ENCODE results near the gene NEURL2.
A peak's percentile ranks its signal among the peaks of the same experiment; 100 is the strongest.
"Not testable (repeated sequence)": the region's sequence is repeated elsewhere in the genome, so short reads cannot be mapped to it uniquely, and the experiment has no call there.

The NEURL2 gene

GRCh38 chr20:45919542-45920399, 28.8 kb upstream of the NEURL2 start:
- DNase-seq: peak; percentile 47

GRCh38 chr20:45918779-45919537, 27.9 kb upstream of the NEURL2 start:
- no peak for DNase-seq

- DNase-seq: peak; percentile 27
Observed at GRCh38 chr20:45918182-45918737, 27.3 kb upstream of the NEURL2 start.

GRCh38 chr20:45917790-45918141, 26.8 kb upstream of the NEURL2 start:
- DNase-seq: peak; percentile 79

- DNase-seq: no peak
Observed at GRCh38 chr20:45913116-45913515, 22.1 kb upstream of the NEURL2 start.

GRCh38 chr20:45912344-45912682, 21.3 kb upstream of the NEURL2 start:
- no peak for DNase-seq

- DNase-seq: peak; percentile 90
Observed at GRCh38 chr20:45911486-45912343, 20.7 kb upstream of the NEURL2 start, which contains the start of gene PLTP. Gene PLTP (minus strand): TSS chr20:45912155. CDS start chr20:45911452, 703 bp downstream.

GRCh38 chr20:45910670-45911485, 19.9 kb upstream of the NEURL2 start:
- peak; percentile 100 for DNase-seq

GRCh38 chr20:45909817-45910669, 19.0 kb upstream of the NEURL2 start:
- no peak for DNase-seq

GRCh38 chr20:45909336-45909808, 18.4 kb upstream of the NEURL2 start:
- DNase-seq: no peak

GRCh38 chr20:45908084-45908483, 17.1 kb upstream of the NEURL2 start:
- no peak for DNase-seq

- no peak for DNase-seq
Observed at GRCh38 chr20:45907219-45907948, 16.4 kb upstream of the NEURL2 start.

GRCh38 chr20:45905505-45906079, 14.6 kb upstream of the NEURL2 start:
- DNase-seq: no peak

- no peak for DNase-seq
Observed at GRCh38 chr20:45904583-45905504, 13.8 kb upstream of the NEURL2 start.

- no peak for DNase-seq
Observed at GRCh38 chr20:45902199-45902701, 11.2 kb upstream of the NEURL2 start.

- not testable (repeated sequence) for DNase-seq
Observed at GRCh38 chr20:45901332-45901731, 10.3 kb upstream of the NEURL2 start.

- DNase-seq: no peak
Observed at GRCh38 chr20:45899046-45899835, 8.2 kb upstream of the NEURL2 start.

All from NCI-H82 (cell line).